Fibroblast of peridontal ligament (primary cell): ENCODE data around the gene ZNF488.

ENCODE experiments used
- DNase-seq: peaks from one replicate; pipeline ENCODE4 v3.0.0-alpha.2; 2010; ENCODE audit errors: extremely low read depth

The ZNF488 gene

DNA sequence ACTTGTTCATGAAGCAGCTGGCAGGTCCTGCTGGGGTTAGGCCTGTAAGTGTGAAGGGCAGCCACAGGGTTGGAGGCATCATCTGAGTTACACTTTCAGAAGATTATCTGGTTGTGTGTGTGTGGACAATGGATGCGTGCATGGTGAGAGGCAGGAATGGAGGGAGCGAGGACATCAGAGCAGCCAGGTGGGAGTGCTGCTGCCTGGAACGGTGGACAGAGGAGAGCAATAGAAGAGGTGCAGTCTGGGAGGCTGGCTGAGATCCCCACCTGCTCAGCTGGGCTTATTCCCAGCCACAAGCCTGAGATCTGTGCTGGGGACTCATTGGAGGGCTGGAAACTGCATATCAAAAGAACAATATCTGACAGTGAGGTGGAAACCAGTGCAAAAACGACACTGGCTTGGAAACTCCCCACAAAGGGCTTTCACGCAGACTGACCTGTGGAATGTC is 17.9 kb downstream of the ZNF488 start:
- DNase-seq = no peak

DNA sequence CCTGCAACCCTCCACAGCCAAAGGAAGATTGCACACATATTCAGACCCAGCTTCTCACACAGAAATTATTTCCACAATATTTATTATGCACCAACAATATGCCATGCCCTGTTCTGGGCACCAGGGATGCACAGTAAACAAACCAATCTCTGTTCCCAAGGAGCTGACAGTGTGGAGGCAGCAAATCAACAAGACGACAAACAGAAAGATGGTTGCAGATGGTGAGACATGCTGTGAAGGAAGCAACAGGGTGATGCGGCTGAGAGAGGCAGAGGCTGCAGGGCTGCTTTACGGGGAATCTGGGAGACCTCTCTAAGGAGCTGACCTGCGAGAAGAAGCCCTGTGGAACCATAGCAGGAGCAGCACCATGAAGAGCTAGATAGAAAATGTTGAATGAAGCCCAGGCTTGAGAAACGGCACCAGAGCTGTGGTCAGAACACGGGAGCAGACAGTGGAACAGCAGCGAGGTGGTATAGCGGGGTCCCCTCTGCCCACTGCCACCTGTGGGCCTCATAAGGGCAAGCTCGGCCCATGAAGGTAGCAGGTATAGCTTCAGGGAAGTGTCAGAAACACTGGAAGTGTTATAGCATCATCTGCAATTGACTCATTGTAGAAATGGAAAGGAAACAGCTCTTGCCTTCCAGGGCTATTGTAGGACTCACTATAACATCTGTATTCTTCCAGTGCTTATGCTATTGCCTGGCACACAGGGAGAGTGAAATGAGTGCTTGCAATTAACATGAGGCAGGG is 18.5 kb downstream of the ZNF488 start:
- DNase-seq = no peak

DNA sequence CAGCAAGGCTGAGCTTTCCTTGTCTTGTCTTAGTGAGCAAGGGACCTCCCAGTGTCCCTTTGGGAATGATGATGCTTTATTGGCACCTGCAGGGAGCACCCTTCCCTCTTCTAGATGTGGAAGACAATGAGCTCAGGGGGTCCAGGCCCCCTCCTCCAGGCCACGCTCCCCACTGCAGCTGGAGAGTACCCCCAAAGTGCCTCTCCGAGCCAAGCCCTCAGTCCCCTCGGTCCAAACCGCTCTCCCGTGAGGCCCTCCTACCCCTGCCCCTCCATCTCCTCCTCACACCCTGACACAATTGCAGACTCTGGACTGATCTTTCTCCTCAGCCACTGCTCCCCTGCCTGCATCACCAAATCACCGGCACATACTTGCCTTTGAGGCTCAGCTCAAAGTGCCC is 19.2 kb downstream of the ZNF488 start:
- DNase-seq = no peak

- DNase-seq = no peak
Measured at GRCh38 chr10:47364366-47364765, 19.7 kb downstream of the ZNF488 start.

- no peak for DNase-seq
Measured at GRCh38 chr10:47363781-47364180, 20.3 kb downstream of the ZNF488 start.

- no peak for DNase-seq
Measured at GRCh38 chr10:47362199-47362598, 21.9 kb downstream of the ZNF488 start.

DNA sequence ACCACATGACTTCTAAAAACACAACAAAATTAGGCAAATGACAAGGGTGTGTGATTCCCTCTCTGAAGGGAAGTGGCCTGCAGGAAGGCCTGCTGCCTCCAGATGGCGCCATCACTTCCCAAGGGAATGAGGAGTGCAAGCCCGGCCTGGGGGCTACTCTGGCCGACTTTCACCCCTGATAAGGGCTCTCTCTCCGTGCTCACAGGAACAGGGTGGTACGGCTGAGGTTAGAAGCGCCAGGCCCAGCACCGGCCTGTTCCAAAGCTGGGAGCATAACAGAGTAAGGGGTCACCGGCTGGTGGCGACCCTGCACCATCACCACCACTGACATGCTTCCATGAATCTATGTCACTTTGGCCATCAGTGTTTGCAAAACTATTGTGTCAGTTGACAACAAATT is 22.8 kb downstream of the ZNF488 start:
- peak; percentile 19 for DNase-seq

DNA sequence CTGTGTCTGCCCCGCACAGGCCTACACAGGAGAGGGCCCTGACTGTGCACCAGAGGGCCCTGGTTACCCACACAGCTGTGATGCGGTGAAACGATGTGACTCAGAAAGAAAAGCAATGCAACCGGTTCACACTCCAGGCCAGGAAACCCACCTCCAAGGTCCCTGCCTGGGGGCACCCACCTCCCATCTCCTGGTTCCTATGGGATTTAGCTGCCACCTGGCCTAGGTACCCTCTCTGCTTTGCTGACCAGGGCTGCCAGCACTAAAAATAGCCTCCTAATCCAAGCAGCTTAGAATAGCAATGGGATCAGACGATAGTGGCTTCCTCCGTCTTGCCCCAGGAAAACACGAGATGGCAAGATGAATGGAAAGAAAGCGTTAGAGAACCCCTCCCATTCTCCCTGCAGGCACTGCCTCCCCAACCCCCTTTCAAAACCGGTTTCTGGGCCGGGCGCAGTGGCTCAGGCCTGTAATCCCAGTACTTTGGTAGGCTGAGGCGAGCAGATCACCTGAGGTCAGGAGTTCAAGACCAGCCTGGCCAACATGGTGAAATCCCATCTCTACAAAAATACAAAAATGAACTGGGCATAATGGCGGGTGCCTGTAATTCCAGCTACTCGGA is 23.6 kb downstream of the ZNF488 start:
- no peak for DNase-seq

DNA sequence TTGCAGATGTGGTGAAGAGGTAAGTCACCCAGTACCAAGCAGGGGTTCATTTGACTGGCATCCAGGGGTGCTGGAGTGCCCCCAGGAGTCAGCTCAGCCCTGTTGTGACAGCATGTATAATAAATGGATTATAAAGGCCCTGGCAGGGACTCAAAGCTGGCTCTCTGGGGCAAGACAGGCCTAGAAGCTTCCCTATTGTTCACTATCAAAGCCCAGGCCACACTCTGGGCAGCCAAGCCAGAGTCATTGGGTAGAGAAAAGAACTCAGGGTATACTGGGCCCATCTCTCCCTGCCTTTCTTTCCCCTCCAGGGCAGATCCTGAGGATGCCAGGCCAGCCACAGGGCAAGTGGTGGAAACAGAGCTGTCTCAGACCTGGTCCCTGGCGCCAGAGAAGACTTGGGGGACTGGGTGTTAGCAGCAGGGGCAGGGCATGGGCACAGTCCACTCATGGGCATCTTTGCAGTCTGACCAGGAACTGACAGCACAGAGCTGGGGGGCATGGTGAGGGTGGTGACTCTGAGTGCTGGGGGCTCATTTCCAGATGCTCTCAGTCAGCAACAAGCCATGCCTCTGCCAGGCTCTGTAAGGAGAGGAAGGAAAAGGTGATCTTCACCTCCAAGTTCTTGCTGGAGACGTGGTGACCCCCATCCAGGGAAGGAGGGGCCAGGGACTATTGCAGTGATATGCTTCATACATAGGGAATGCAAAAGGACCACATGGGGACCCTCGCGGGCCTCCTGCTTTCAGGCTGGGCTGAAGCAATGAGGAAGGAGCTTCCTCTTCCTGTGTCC is 24.3 kb downstream of the ZNF488 start:
- DNase-seq = no peak

DNA sequence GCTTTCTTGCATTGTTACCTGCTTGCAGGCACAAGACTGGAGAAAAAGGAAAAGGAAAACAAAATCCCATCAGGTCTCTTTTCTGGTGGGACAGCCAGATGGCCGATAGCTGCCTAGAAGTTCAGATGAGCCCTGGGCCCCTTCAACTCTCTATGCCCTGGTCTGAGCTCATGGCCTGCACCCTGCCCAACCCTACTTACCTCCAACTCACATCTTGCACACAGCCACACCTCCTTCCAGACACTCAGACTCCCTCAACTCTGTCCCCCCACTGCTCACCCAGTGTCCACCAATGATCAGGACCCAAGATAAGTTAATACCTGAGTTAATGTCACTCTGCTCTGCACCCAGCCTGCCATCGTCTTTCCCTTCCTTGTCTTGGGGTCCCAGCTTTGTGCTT is 25.0 kb downstream of the ZNF488 start:
- no peak for DNase-seq

- no peak for DNase-seq
Measured at GRCh38 chr10:47358457-47358856, 25.6 kb downstream of the ZNF488 start.

- DNase-seq = no peak
Measured at GRCh38 chr10:47357911-47358310, 26.2 kb downstream of the ZNF488 start.

GRCh38 chr10:47357131-47357582 is 26.9 kb downstream of the ZNF488 start:
- DNase-seq = no peak

DNA sequence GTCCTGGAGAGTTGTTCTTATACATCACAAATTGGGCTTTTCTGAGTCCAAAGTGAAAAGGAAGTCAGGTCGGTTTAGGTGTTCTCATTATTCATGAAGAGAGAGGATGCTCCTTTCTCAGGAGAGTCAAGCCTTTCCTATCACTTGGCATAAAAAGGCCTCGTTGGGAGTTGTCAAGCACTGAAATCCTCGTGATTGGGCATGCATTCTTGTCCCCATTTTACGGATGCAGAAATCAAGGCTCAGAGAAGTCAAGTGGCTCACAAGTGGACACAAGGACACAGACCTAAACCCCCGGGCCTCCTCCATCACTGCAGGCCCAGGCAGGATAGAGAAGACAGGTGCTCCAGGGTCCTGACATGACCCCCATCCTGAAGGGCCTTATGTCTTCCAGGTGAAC is 27.4 kb downstream of the ZNF488 start:
- DNase-seq = no peak

DNA sequence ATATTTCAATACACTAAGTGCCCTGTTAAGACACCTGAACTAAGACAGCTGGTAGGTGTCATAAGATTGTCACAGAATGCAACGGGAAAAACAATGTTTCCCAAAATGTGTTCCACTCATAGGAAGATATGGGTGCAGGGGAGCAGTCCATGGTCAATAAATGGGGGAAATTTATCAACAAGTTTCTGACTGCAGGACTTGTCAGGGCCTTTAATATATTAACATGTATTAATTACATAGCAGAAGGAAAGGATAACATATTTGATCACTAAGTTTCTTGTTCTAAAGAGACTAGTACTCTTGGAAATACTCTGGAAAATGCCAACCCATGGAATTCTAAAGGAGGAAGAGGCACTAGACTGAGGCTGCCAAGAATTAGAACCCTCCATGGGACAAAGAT is 29.2 kb downstream of the ZNF488 start:
- no peak for DNase-seq

GRCh38 chr10:47354165-47354564 is 29.9 kb downstream of the ZNF488 start:
- DNase-seq = peak; percentile 11

DNA sequence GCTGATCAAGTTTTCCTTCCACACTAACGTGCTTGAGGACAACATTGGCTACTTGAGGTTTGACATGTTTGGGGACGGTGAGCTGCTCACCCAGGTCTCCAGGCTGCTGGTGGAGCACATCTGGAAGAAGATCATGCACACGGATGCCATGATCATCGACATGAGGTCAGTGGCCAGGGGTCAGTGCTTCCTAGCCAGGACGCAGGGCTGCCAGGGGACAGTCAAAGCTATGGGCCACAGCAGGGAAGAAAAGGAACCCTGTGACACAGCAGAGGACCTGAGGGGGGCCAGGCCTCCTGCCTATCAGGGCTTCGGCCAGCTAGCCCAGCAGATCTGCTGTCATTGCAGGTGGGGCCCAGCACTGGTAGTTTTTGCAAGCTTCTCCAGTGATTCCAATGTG is 30.7 kb downstream of the ZNF488 start:
- DNase-seq = no peak

GRCh38 chr10:47351899-47352815 is 31.9 kb downstream of the ZNF488 start:
- no peak for DNase-seq

DNA sequence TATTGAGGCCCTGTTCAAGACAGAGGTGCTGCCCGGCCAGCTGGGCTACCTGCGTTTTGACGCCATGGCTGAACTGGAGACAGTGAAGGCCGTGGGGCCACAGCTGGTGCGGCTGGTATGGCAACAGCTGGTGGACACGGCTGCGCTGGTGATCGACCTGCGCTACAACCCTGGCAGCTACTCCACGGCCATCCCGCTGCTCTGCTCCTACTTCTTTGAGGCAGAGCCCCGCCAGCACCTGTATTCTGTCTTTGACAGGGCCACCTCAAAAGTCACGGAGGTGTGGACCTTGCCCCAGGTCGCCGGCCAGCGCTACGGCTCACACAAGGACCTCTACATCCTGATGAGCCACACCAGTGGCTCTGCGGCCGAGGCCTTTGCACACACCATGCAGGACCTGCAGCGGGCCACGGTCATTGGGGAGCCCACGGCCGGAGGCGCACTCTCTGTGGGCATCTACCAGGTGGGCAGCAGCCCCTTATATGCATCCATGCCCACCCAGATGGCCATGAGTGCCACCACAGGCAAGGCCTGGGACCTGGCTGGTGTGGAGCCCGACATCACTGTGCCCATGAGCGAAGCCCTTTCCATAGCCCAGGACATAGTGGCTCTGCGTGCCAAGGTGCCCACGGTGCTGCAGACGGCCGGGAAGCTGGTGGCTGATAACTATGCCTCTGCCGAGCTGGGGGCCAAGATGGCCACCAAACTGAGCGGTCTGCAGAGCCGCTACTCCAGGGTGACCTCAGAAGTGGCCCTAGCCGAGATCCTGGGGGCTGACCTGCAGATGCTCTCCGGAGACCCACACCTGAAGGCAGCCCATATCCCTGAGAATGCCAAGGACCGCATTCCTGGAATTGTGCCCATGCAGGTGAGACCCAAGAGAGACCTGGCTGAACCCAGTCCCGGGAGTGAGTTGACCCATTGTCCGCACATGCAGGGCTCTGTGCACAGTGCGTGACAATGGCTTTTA is 33.1 kb downstream of the ZNF488 start:
- no peak for DNase-seq

- no peak for DNase-seq
Measured at GRCh38 chr10:47349941-47350371, 34.1 kb downstream of the ZNF488 start.
